H9 (cell line): Measurements from ENCODE around the gene SPRYD3. TPM values are rescaled to one million over a fixed set of nuclear protein-coding genes. Genes with fewer than 3 reads are reported as not detected.

Experiments used
- DNase-seq: peaks from one replicate; pipeline ENCODE4 v3.0.0-alpha.2; 2017
- H2AFZ ChIP-seq: one replicate; pipeline ENCODE4 v1.6.1; 2013; ENCODE audit warnings: mild to moderate bottlenecking, low read length, control low read depth, moderate library complexity
- H2AK5ac ChIP-seq: 2 replicates; pipeline ENCODE4 v1.6.1; 2013; ENCODE audit warnings: low read length, control low read depth, mixed read lengths; ENCODE audit not compliant: insufficient read length
- H2BK120ac ChIP-seq: one replicate; pipeline ENCODE4 v1.6.1; 2013; ENCODE audit warnings: low read depth, mild to moderate bottlenecking, low read length, control low read depth, inconsistent platforms; ENCODE audit not compliant: poor library complexity, severe bottlenecking
- H2BK12ac ChIP-seq: 2 replicates; pipeline ENCODE4 v1.6.1; 2013; ENCODE audit warnings: low read length, control low read depth, mixed read lengths, low read depth; ENCODE audit not compliant: insufficient read length
- H2BK15ac ChIP-seq: 2 replicates; pipeline ENCODE4 v1.6.1; 2013; ENCODE audit warnings: low read depth, low read length, control low read depth
- H2BK20ac ChIP-seq: one replicate; pipeline ENCODE4 v1.6.1; 2013; ENCODE audit warnings: low read depth, mild to moderate bottlenecking, low read length, control low read depth, inconsistent platforms; ENCODE audit not compliant: poor library complexity, severe bottlenecking
- H2BK5ac ChIP-seq: 2 replicates; pipeline ENCODE4 v1.6.1; 2013; ENCODE audit warnings: low read length, control low read depth, mixed read lengths; ENCODE audit not compliant: insufficient read length
- H3K14ac ChIP-seq: 2 replicates; pipeline ENCODE4 v1.6.1; 2013; ENCODE audit warnings: low read length, control low read depth; ENCODE audit not compliant: insufficient read depth
- H3K18ac ChIP-seq: 2 replicates; pipeline ENCODE4 v1.6.1; 2013; ENCODE audit warnings: low read depth, mild to moderate bottlenecking, mixed read lengths, low read length, control low read depth; ENCODE audit not compliant: insufficient read length
- H3K23ac ChIP-seq: 2 replicates; pipeline ENCODE4 v1.6.1; 2013; ENCODE audit warnings: low read length, control low read depth, mixed read lengths, low read depth; ENCODE audit not compliant: insufficient read length
- H3K23me2 ChIP-seq: 2 replicates; pipeline ENCODE4 v1.6.1; 2013; ENCODE audit warnings: low read depth, mild to moderate bottlenecking, mixed read lengths, low read length, control low read depth; ENCODE audit not compliant: insufficient read length, poor library complexity, severe bottlenecking
- H3K27ac ChIP-seq: 2 replicates; pipeline ENCODE4 v1.5.1; 2013; ENCODE audit warnings: low read length, control low read depth, mixed read lengths, low read depth; ENCODE audit not compliant: insufficient read length
- H3K27me3 ChIP-seq: 2 replicates; pipeline ENCODE4 v1.6.1; 2013; ENCODE audit warnings: low read length, control low read depth, inconsistent platforms; ENCODE audit not compliant: insufficient read depth
- H3K4ac ChIP-seq: 2 replicates; pipeline ENCODE4 v1.6.1; 2013; ENCODE audit warnings: low read depth, mild to moderate bottlenecking, control low read depth, inconsistent platforms, low read length, moderate library complexity
- H3K4me1 ChIP-seq: 2 replicates; pipeline ENCODE4 v1.6.1; 2013; ENCODE audit warnings: low read length, control low read depth, inconsistent platforms; ENCODE audit not compliant: insufficient read depth
- H3K4me2 ChIP-seq: 2 replicates; pipeline ENCODE4 v1.6.1; 2013; ENCODE audit warnings: low read length, control low read depth, mixed read lengths; ENCODE audit not compliant: insufficient read length, insufficient read depth
- H3K56ac ChIP-seq: 2 replicates; pipeline ENCODE4 v1.6.1; 2013; ENCODE audit warnings: low read depth, mild to moderate bottlenecking, mixed read lengths, low read length, control low read depth; ENCODE audit not compliant: insufficient read length
- H3K79me1 ChIP-seq: 2 replicates; pipeline ENCODE4 v1.6.1; 2013; ENCODE audit warnings: low read depth, mild to moderate bottlenecking, moderate library complexity, low read length, control low read depth, inconsistent platforms; ENCODE audit not compliant: insufficient read depth, poor library complexity, severe bottlenecking
- H3K79me2 ChIP-seq: 2 replicates; pipeline ENCODE4 v1.6.1; 2013; ENCODE audit warnings: low read length, control low read depth, inconsistent platforms; ENCODE audit not compliant: insufficient read depth
- H3K9ac ChIP-seq: 2 replicates; pipeline ENCODE4 v1.6.1; 2013; ENCODE audit warnings: low read length, control low read depth, mixed read lengths; ENCODE audit not compliant: insufficient read length; ENCODE audit errors: extremely low read depth
- H3K9me3 ChIP-seq: one replicate; pipeline ENCODE4 v1.6.1; 2013; ENCODE audit warnings: low read depth, low read length, inconsistent platforms; ENCODE audit not compliant: control insufficient read depth
- H3T11ph ChIP-seq: one replicate; pipeline ENCODE4 v1.6.1; 2013; ENCODE audit warnings: mild to moderate bottlenecking, low read length, control low read depth, inconsistent platforms
- H4K20me1 ChIP-seq: one replicate; pipeline ENCODE4 v1.6.1; 2013; ENCODE audit not compliant: control insufficient read depth, insufficient read length, insufficient read depth
- H4K5ac ChIP-seq: 2 replicates; pipeline ENCODE4 v1.6.1; 2013; ENCODE audit warnings: low read depth, mild to moderate bottlenecking, mixed read lengths, low read length, control low read depth; ENCODE audit not compliant: insufficient read length
- H4K8ac ChIP-seq: replicated peaks from 2 replicates; pipeline ENCODE4 v1.6.1; 2013; ENCODE audit warnings: low read length, control low read depth, mixed read lengths, low read depth; ENCODE audit not compliant: insufficient read length
- H4K91ac ChIP-seq: 2 replicates; pipeline ENCODE4 v1.6.1; 2013; ENCODE audit warnings: low read depth, mild to moderate bottlenecking, moderate library complexity, mixed read lengths, low read length, control low read depth; ENCODE audit not compliant: insufficient read length
- H3K27ac Mint-ChIP-seq, 3 experiments: 2 replicates in 2 of 3; 3 replicates in 1 of 3; pipeline ENCODE4 v1.8.0; 2020 to 2021; ENCODE audit warnings: mixed read lengths in 3 of 3, mild to moderate bottlenecking in 1 of 3, moderate library complexity in 1 of 3
- H3K27me3 Mint-ChIP-seq: 2 replicates; pipeline ENCODE4 v1.8.0; 2021; ENCODE audit warnings: low read depth, mild to moderate bottlenecking, moderate library complexity, mixed read lengths
- H3K36me3 Mint-ChIP-seq, 3 experiments: 2 replicates in 2 of 3; 3 replicates in 1 of 3; pipeline ENCODE4 v1.8.0; 2020 to 2021; ENCODE audit warnings: low read depth in 3 of 3, mixed read lengths in 3 of 3; ENCODE audit not compliant: insufficient read depth in 1 of 3
- H3K4me1 Mint-ChIP-seq, 2 experiments: 2 replicates each; pipeline ENCODE4 v1.8.0; 2020; ENCODE audit warnings: mixed read lengths in 2 of 2
- H3K4me3 Mint-ChIP-seq, 2 experiments: 2 replicates in 1 of 2; 3 replicates in 1 of 2; pipeline ENCODE4 v1.8.0; 2020 to 2021; ENCODE audit warnings: mild to moderate bottlenecking in 2 of 2, mixed read lengths in 2 of 2, moderate library complexity in 1 of 2
- H3K9me3 Mint-ChIP-seq, 2 experiments: 2 replicates in 1 of 2; 3 replicates in 1 of 2; pipeline ENCODE4 v1.8.0; 2020; ENCODE audit warnings: mild to moderate bottlenecking in 2 of 2, mixed read lengths in 2 of 2, moderate library complexity in 1 of 2
- CTCF ChIP-seq: fragments of 200-600 bp; sonication (generic); conservative IDR thresholded peaks from 3 replicates; pipeline ENCODE4 v1.8.0; 2021; ENCODE audit warnings: antibody characterized with exemption, mild to moderate bottlenecking
- WGBS: extraction: QIAGEN DNeasy Blood & Tissue Kit; methylation state at CpG from one replicate; pipeline ENCODE4 v1.1.7; 2013; ENCODE audit warnings: missing lambda C conversion rate, low lambda C conversion rate, mixed read lengths; ENCODE audit not compliant: insufficient read length; ENCODE audit errors: extremely low coverage; 5-methylcytosine and 5-hydroxymethylcytosine counted together
- total RNA-seq: library from RNA; stranded (reverse); gene quantifications from 2 replicates; pipeline ENCODE4 v1.2.1, GENCODE V29; 2021

SPRYD3 gene
- total RNA-seq, 1 experiment from 2014 or later, result 6.5 TPM

GRCh38 chr12:53076461-53076860, 2.7 kb downstream of the SPRYD3 start:
- Histone ChIP-seq H4K5ac (no peak overlapping the region), H4K20me1 (no peaks in the 10 kb centered on the region), H4K91ac (no peak overlapping the region), H3K14ac (no peak overlapping the region), H2BK15ac (no peak overlapping the region), H3K27ac (no peak overlapping the region), H3K23me2 (no peaks in the 10 kb centered on the region), H3K23ac (no peak overlapping the region), H2BK5ac (no peak overlapping the region), H3K9ac (no peak overlapping the region), H2AK5ac (no peak overlapping the region), H3K4me2 (no peak overlapping the region), H3K4me1 (peaks cover 2% of the 10 kb centered on the region; the same call in 1 of the 2 replicates), H3K79me2 (no peaks in the 10 kb centered on the region), H2BK12ac (no peak overlapping the region), H3T11ph (no peak overlapping the region), H4K8ac (no peak overlapping the region), H2AFZ (no peak overlapping the region), H3K56ac (no peak overlapping the region), H3K9me3 (no peaks in the 10 kb centered on the region), H3K18ac (no peak overlapping the region), H3K27me3 (no peaks in the 10 kb centered on the region), H2BK120ac (no peak overlapping the region), H3K4ac (no peak overlapping the region), H3K79me1 (no peaks in the 10 kb centered on the region), H2BK20ac (no peak overlapping the region)
- no peak overlapping the region for H3K27ac Mint-ChIP-seq
- peaks cover 17% of the 10 kb centered on the region for H3K27me3 Mint-ChIP-seq
- WGBS, result no CpG with 5 or more reads among the region's 3 CpGs
- TF ChIP-seq CTCF, result no peak
- no peaks in the 10 kb centered on the region for H3K9me3 Mint-ChIP-seq
- H3K36me3 Mint-ChIP-seq, result peaks cover 12 to 40% (median 29%) of the 10 kb centered on the region in 3 experiments
- H3K4me3 Mint-ChIP-seq, result no peak overlapping the region
- H3K4me1 Mint-ChIP-seq, result peaks cover 22 to 26% of the 10 kb centered on the region in 2 experiments
- no peak for DNase-seq
